Motor neuron (in vitro differentiated cells): ENCODE results near the gene SCUBE1. TPM values are rescaled to one million over a fixed set of nuclear protein-coding genes. Genes with fewer than 3 reads are reported as not detected.

ENCODE experiments used
- ATAC-seq, 8 experiments: fragments of 200-7000 bp; cut with Tn5 transposase; replicated peaks in 6 of 8; 2 replicates each; pipeline ENCODE4 v1.8.0; 2021; ENCODE audit warnings: mild to moderate bottlenecking in 8 of 8, moderate library complexity in 8 of 8
- H3K27ac ChIP-seq, 2 donors: fragments of 250-450 bp; sonication (Bioruptor Pico); 2 replicates each; pipeline ENCODE4 v1.9.0; 2021; ENCODE audit warnings: antibody characterized with exemption in 2 of 2, mild to moderate bottlenecking in 2 of 2, moderate library complexity in 1 of 2
- H3K4me1 ChIP-seq, 2 donors: fragments of 250-450 bp; sonication (Bioruptor Pico); replicated peaks in 1 of 2; 2 replicates each; pipeline ENCODE4 v1.6.1; 2021; ENCODE audit warnings: antibody characterized with exemption in 2 of 2, mild to moderate bottlenecking in 2 of 2, moderate library complexity in 1 of 2
- H3K4me3 ChIP-seq, 5 donors: fragments of 250-450 bp; sonication (Bioruptor Pico); 2 replicates each; pipeline ENCODE4 v1.9.0; 2021; ENCODE audit warnings: antibody characterized with exemption in 5 of 5, mild to moderate bottlenecking in 5 of 5, moderate library complexity in 4 of 5
- WGBS, 10 experiments: fragments of 450-650 bp; shearing (Covaris generic); methylation state at CpG; one replicate each; pipeline ENCODE4 v1.0.0; 2022; 5-methylcytosine and 5-hydroxymethylcytosine counted together
- in situ Hi-C, 9 experiments: fragments of 400-800 bp; cut with MboI; loops; one replicate each; pipeline ENCODE4 v1.15.0; 2021; ENCODE audit warnings: low sequenced_read_pairs in 9 of 9, low pct_unique_long_range_greater_than_20kb in 2 of 9; ENCODE audit not compliant: unreplicated experiment in 9 of 9
- total RNA-seq, 8 experiments: library from RNA; unstranded; fragments of 300-600 nt; gene quantifications; 2 replicates each; pipeline versions ENCODE4 v1.2.3 to v1.2.4, GENCODE V29; 2022

Gene SCUBE1
- total RNA-seq, 8 experiments from 2014 or later, result 0.09 to 16.9 (median 1.8) TPM

GRCh38 chr22:43334378-43334777 lies 8.8 kb downstream of the SCUBE1 start:
- no peak for ATAC-seq
- no peak overlapping the region for H3K27ac ChIP-seq
- in situ Hi-C loops, result no loop called here
- peaks cover 6 to 11% of the 10 kb centered on the region in 2 donors for H3K4me1 ChIP-seq
- 0 to 97% (median 82%) methylated on average over 1 to 4 of the region's 4 CpGs for WGBS, 10 experiments
- no peak overlapping the region for H3K4me3 ChIP-seq

GRCh38 chr22:43333978-43334377 lies 9.2 kb downstream of the SCUBE1 start:
- in situ Hi-C loops, result no loop called here
- no peak for ATAC-seq
- 0 to 92% (median 85%) methylated on average over 1 to 2 of the region's 2 CpGs; no CpG with 5 or more reads in 4 of the 10 experiments for WGBS, 10 experiments
- peaks cover 6 to 15% of the 10 kb centered on the region in 2 donors for H3K4me1 ChIP-seq
- H3K4me3 ChIP-seq, result no peak overlapping the region
- H3K27ac ChIP-seq, result no peak overlapping the region

GRCh38 chr22:43333156-43333555 lies 10.0 kb downstream of the SCUBE1 start:
- H3K4me3 ChIP-seq, result no peak overlapping the region
- 89 to 100% (median 92%) methylated on average over 1 to 5 of the region's 5 CpGs; no CpG with 5 or more reads in 7 of the 10 experiments for WGBS, 10 experiments
- in situ Hi-C loops, result no loop called here
- peaks cover 6 to 22% of the 10 kb centered on the region in 2 donors for H3K4me1 ChIP-seq
- no peak overlapping the region for H3K27ac ChIP-seq
- ATAC-seq, result no peak

GRCh38 chr22:43331698-43332097 lies 11.5 kb downstream of the SCUBE1 start:
- in situ Hi-C loops, result no loop called here
- Histone ChIP-seq H3K27ac (no peak overlapping the region), H3K4me3 (no peak overlapping the region), H3K4me1 (peaks cover 16 to 34% of the 10 kb centered on the region in 2 donors)
- WGBS, 10 experiments, result 56 to 100% (median 91%) methylated on average over 1 to 9 of the region's 9 CpGs; no CpG with 5 or more reads in 3 of the 10 experiments
- no peak for ATAC-seq

- peaks cover 22 to 40% of the 10 kb centered on the region in 2 donors for H3K4me1 ChIP-seq
- H3K27ac ChIP-seq, result no peak overlapping the region
- 0 to 100% (median 72%) methylated on average over 1 to 3 of the region's 3 CpGs for WGBS, 10 experiments
- no peak for ATAC-seq
- in situ Hi-C loops, result no loop called here
- H3K4me3 ChIP-seq, result no peak overlapping the region
Measured at GRCh38 chr22:43331069-43331451, 12.1 kb downstream of the SCUBE1 start.

GRCh38 chr22:43330178-43331068 lies 12.7 kb downstream of the SCUBE1 start:
- no peak overlapping the region for H3K27ac ChIP-seq
- peaks cover 28 to 47% of the 10 kb centered on the region in 2 donors for H3K4me1 ChIP-seq
- in situ Hi-C loops, result no loop called here
- ATAC-seq, result no peak
- no peak overlapping the region for H3K4me3 ChIP-seq
- 38 to 83% (median 53%) methylated on average over 2 to 6 of the region's 7 CpGs for WGBS, 10 experiments

- in situ Hi-C loops, result no loop called here
- no peak overlapping the region for H3K4me3 ChIP-seq
- whole genome bisulfite sequencing, 10 experiments, result 40 to 100% (median 84%) methylated on average over 1 to 5 of the region's 7 CpGs; no CpG with 5 or more reads in 5 of the 10 experiments
- ATAC-seq, result no peak
- peak overlapping the region in 1 of 2 donors; percentile 57 for H3K27ac ChIP-seq
- H3K4me1 ChIP-seq, result peaks cover 37 to 58% of the 10 kb centered on the region in 2 donors
Measured at GRCh38 chr22:43329061-43329460, 14.1 kb downstream of the SCUBE1 start.

- in situ Hi-C loops, result no loop called here
- 46 to 60% methylated on average over 1 to 2 of the region's 2 CpGs; no CpG with 5 or more reads in 8 of the 10 experiments for WGBS, 10 experiments
Measured at GRCh38 chr22:43327157-43327438, 16.1 kb downstream of the SCUBE1 start.

GRCh38 chr22:43326331-43327156 lies 16.6 kb downstream of the SCUBE1 start:
- H3K4me3 ChIP-seq, result no peak overlapping the region
- WGBS, 10 experiments, result 0 to 85% (median 22%) methylated on average over 2 to 11 of the region's 17 CpGs; no CpG with 5 or more reads in 2 of the 10 experiments
- H3K27ac ChIP-seq, result peak overlapping the region in 1 of 2 donors; percentile 42
- peaks cover 37 to 58% of the 10 kb centered on the region in 2 donors for H3K4me1 ChIP-seq
- ATAC-seq, result peak in 5 of 8 experiments; percentile 69 to 86 (median 80)
- in situ Hi-C loops, result no loop called here

More at GRCh38 chr22:43327157-43327438, 16.1 kb downstream of the SCUBE1 start:
- Histone ChIP-seq H3K4me3 (no peak overlapping the region), H3K4me1 (peaks cover 37 to 58% of the 10 kb centered on the region in 2 donors), H3K27ac (no peak overlapping the region)
- no peak for ATAC-seq

- 17 to 100% (median 86%) methylated on average over 1 to 11 of the region's 13 CpGs; no CpG with 5 or more reads in 2 of the 10 experiments for WGBS, 10 experiments
- H3K4me1 ChIP-seq, result peaks cover 37 to 60% of the 10 kb centered on the region in 2 donors
- ATAC-seq, result no peak
- in situ Hi-C loops, result no loop called here
- H3K4me3 ChIP-seq, result no peak overlapping the region
- no peak overlapping the region for H3K27ac ChIP-seq
Measured at GRCh38 chr22:43325176-43325575, 18.0 kb downstream of the SCUBE1 start.

GRCh38 chr22:43320943-43321900 lies 21.9 kb downstream of the SCUBE1 start:
- no peak for ATAC-seq

More at GRCh38 chr22:43320943-43321900, 21.9 kb downstream of the SCUBE1 start:
- peaks cover 25 to 38% of the 10 kb centered on the region in 2 donors for H3K4me1 ChIP-seq
- 0 to 100% (median 79%) methylated on average over 1 to 6 of the region's 21 CpGs; no CpG with 5 or more reads in 2 of the 10 experiments for WGBS, 10 experiments
- in situ Hi-C loops, result no loop called here
- no peak overlapping the region for H3K27ac ChIP-seq
- no peak overlapping the region for H3K4me3 ChIP-seq
